Measurements from ENCODE around the gene MED26. TPM values are rescaled to one million over a fixed set of nuclear protein-coding genes. Genes with fewer than 3 reads are reported as not detected.

Gene MED26
- total and polyA plus RNA-seq, 2 experiments from 2014 or later: 7.4 to 15.4 TPM

DNA sequence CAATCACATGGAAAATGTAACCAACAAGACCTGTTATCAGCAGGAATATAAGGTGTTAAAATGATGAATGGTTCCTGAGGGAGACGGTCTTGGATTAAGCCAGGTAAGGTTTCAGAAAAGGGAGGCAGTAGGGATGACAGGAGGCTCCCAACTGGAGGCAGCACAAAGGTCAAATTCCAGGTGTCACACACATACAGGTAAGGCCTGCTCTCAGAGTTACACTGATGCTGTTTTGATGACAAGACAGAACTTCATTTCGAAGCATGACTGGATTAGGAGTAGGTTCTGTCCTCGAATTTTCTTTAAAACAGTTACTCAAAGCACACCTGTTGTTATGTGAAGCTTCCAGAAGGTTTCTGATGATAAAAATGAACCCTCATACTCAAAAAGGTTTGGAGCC lies 7.4 kb downstream of the MED26 start:
- Histone ChIP-seq H3K4me1 (ENCODE audit: insufficient read depth) (no peaks in the 10 kb centered on the region; the same call in 1 of the 2 replicates), H3K27ac (ENCODE audit: low read depth) (no peak overlapping the region), H3K9me2 (ENCODE audit: insufficient read depth) (0 out of 2 replicates have a peak, but pooled peaks cover 6% of the 10 kb centered on the region), H2AFZ (no peak overlapping the region), H4K20me1 (replicated peaks; ENCODE audit: insufficient read depth) (peaks cover 61% of the 10 kb centered on the region), H3K36me3 (ENCODE audit: insufficient read depth) (no peaks in the 10 kb centered on the region), H3F3A (replicated peaks; ENCODE audit: low read depth) (no peaks in the 10 kb centered on the region), H3K4me3 (no peak overlapping the region), H3K27me3 (ENCODE audit: insufficient read depth) (no peaks in the 10 kb centered on the region), H3K79me2 (replicated peaks; ENCODE audit: insufficient read depth) (peaks cover 100% of the 10 kb centered on the region), H3K4me2 (no peak overlapping the region)
- Mint-ChIP-seq H3K27ac (no peak overlapping the region), H3K36me3 (ENCODE audit: low read depth) (no peaks in the 10 kb centered on the region; the same call in 2 of the 3 replicates), H3K4me3 (no peak overlapping the region), H3K9me3 (no peaks in the 10 kb centered on the region), H3K27me3 (ENCODE audit: insufficient read depth, low read depth, poor library complexity) (peaks cover 2% of the 10 kb centered on the region), H3K4me1 (peaks cover 39% of the 10 kb centered on the region)
- no peak for TF ChIP-seq ZNF114 (CRISPR knock-in tag; IDR thresholded peaks at IDR 0.05)
- no peak for TF ChIP-seq ETS1 (IDR thresholded peaks at IDR 0.05)
- no peak for TF ChIP-seq NANOG (IDR thresholded peaks at IDR 0.05; ENCODE audit: borderline replicate concordance)
- no peak for TF ChIP-seq JUNB (IDR thresholded peaks at IDR 0.05; ENCODE audit: unreplicated experiment)
- no peak for TF ChIP-seq CREB1 (CRISPR knock-in tag; IDR thresholded peaks at IDR 0.05; ENCODE audit: low read depth)
- no peak for TF ChIP-seq ZNF331 (CRISPR knock-in tag; IDR thresholded peaks at IDR 0.05; ENCODE audit: low read depth)
- TF ChIP-seq, protein P1, sequence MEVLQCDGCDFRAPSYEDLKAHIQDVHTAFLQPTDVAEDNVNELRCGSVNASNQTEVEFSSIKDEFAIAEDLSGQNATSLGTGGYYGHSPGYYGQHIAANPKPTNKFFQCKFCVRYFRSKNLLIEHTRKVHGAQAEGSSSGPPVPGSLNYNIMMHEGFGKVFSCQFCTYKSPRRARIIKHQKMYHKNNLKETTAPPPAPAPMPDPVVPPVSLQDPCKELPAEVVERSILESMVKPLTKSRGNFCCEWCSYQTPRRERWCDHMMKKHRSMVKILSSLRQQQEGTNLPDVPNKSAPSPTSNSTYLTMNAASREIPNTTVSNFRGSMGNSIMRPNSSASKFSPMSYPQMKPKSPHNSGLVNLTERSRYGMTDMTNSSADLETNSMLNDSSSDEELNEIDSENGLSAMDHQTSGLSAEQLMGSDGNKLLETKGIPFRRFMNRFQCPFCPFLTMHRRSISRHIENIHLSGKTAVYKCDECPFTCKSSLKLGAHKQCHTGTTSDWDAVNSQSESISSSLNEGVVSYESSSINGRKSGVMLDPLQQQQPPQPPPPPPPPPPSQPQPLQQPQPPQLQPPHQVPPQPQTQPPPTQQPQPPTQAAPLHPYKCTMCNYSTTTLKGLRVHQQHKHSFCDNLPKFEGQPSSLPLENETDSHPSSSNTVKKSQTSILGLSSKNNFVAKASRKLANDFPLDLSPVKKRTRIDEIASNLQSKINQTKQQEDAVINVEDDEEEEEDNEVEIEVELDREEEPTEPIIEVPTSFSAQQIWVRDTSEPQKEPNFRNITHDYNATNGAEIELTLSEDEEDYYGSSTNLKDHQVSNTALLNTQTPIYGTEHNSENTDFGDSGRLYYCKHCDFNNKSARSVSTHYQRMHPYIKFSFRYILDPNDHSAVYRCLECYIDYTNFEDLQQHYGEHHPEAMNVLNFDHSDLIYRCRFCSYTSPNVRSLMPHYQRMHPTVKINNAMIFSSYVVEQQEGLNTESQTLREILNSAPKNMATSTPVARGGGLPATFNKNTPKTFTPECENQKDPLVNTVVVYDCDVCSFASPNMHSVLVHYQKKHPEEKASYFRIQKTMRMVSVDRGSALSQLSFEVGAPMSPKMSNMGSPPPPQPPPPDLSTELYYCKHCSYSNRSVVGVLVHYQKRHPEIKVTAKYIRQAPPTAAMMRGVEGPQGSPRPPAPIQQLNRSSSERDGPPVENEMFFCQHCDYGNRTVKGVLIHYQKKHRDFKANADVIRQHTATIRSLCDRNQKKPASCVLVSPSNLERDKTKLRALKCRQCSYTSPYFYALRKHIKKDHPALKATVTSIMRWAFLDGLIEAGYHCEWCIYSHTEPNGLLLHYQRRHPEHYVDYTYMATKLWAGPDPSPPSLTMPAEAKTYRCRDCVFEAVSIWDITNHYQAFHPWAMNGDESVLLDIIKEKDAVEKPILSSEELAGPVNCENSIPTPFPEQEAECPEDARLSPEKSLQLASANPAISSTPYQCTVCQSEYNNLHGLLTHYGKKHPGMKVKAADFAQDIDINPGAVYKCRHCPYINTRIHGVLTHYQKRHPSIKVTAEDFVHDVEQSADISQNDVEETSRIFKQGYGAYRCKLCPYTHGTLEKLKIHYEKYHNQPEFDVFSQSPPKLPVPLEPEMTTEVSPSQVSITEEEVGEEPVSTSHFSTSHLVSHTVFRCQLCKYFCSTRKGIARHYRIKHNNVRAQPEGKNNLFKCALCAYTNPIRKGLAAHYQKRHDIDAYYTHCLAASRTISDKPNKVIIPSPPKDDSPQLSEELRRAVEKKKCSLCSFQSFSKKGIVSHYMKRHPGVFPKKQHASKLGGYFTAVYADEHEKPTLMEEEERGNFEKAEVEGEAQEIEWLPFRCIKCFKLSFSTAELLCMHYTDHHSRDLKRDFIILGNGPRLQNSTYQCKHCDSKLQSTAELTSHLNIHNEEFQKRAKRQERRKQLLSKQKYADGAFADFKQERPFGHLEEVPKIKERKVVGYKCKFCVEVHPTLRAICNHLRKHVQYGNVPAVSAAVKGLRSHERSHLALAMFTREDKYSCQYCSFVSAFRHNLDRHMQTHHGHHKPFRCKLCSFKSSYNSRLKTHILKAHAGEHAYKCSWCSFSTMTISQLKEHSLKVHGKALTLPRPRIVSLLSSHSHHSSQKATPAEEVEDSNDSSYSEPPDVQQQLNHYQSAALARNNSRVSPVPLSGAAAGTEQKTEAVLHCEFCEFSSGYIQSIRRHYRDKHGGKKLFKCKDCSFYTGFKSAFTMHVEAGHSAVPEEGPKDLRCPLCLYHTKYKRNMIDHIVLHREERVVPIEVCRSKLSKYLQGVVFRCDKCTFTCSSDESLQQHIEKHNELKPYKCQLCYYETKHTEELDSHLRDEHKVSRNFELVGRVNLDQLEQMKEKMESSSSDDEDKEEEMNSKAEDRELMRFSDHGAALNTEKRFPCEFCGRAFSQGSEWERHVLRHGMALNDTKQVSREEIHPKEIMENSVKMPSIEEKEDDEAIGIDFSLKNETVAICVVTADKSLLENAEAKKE (CRISPR knock-in tag; IDR thresholded peaks at IDR 0.05): no peak
- TF ChIP-seq POLR2AphosphoS5 (IDR thresholded peaks at IDR 0.05; ENCODE audit: low read depth): no peak
- TF ChIP-seq STAT1 (IDR thresholded peaks at IDR 0.05; ENCODE audit: unreplicated experiment): no peak
- no peak for TF ChIP-seq EZH2 (IDR thresholded peaks at IDR 0.05; ENCODE audit: low read depth, unreplicated experiment)
- TF ChIP-seq, protein P2, sequence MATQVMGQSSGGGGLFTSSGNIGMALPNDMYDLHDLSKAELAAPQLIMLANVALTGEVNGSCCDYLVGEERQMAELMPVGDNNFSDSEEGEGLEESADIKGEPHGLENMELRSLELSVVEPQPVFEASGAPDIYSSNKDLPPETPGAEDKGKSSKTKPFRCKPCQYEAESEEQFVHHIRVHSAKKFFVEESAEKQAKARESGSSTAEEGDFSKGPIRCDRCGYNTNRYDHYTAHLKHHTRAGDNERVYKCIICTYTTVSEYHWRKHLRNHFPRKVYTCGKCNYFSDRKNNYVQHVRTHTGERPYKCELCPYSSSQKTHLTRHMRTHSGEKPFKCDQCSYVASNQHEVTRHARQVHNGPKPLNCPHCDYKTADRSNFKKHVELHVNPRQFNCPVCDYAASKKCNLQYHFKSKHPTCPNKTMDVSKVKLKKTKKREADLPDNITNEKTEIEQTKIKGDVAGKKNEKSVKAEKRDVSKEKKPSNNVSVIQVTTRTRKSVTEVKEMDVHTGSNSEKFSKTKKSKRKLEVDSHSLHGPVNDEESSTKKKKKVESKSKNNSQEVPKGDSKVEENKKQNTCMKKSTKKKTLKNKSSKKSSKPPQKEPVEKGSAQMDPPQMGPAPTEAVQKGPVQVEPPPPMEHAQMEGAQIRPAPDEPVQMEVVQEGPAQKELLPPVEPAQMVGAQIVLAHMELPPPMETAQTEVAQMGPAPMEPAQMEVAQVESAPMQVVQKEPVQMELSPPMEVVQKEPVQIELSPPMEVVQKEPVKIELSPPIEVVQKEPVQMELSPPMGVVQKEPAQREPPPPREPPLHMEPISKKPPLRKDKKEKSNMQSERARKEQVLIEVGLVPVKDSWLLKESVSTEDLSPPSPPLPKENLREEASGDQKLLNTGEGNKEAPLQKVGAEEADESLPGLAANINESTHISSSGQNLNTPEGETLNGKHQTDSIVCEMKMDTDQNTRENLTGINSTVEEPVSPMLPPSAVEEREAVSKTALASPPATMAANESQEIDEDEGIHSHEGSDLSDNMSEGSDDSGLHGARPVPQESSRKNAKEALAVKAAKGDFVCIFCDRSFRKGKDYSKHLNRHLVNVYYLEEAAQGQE (IDR thresholded peaks at IDR 0.05; ENCODE audit: unreplicated experiment): no peak
- TF ChIP-seq, protein P3, sequence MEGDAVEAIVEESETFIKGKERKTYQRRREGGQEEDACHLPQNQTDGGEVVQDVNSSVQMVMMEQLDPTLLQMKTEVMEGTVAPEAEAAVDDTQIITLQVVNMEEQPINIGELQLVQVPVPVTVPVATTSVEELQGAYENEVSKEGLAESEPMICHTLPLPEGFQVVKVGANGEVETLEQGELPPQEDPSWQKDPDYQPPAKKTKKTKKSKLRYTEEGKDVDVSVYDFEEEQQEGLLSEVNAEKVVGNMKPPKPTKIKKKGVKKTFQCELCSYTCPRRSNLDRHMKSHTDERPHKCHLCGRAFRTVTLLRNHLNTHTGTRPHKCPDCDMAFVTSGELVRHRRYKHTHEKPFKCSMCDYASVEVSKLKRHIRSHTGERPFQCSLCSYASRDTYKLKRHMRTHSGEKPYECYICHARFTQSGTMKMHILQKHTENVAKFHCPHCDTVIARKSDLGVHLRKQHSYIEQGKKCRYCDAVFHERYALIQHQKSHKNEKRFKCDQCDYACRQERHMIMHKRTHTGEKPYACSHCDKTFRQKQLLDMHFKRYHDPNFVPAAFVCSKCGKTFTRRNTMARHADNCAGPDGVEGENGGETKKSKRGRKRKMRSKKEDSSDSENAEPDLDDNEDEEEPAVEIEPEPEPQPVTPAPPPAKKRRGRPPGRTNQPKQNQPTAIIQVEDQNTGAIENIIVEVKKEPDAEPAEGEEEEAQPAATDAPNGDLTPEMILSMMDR (conservative IDR thresholded peaks at IDR 0.05; ENCODE audit: low read depth in 2 of 2): no peak
- TF ChIP-seq EZH2phosphoT487 (IDR thresholded peaks at IDR 0.05; ENCODE audit: unreplicated experiment): no peak
- no peak for ATAC-seq
- DNase-seq (ENCODE audit: low spot score): no peak
